Erythroblast (primary cell): ENCODE measurements around the gene WDR45B.

ENCODE experiments used
- GATA1 ChIP-seq: IDR thresholded peaks from 2 replicates; pipeline ENCODE4 v1.6.1; 2011; ENCODE audit warnings: low read depth, mild to moderate bottlenecking, control low read depth, low read length, moderate library complexity
- POLR2A ChIP-seq: IDR thresholded peaks from 2 replicates; pipeline ENCODE4 v1.6.1; 2011; ENCODE audit warnings: mild to moderate bottlenecking, low read length

- TF ChIP-seq POLR2A (no peak), GATA1 (no peak)
Observed at GRCh38 chr17:82577300-82577699, 70.9 kb downstream of the WDR45B start.
